ENCODE results near the gene PRKAG1. TPM values are rescaled to one million over a fixed set of nuclear protein-coding genes. Genes with fewer than 3 reads are reported as not detected.

Gene PRKAG1
- total and polyA plus RNA-seq, 2 donors (not counting 1 experiment from before 2014, with no cell fraction given) = 28.5 to 60.0 TPM

GRCh38 chr12:49054096-49054495 is 35.5 kb upstream of the PRKAG1 start:
- H3K4me3 ChIP-seq (ENCODE audit: control extremely low read depth in 1 of 5, extremely low read depth in 1 of 5, insufficient read depth in 1 of 5, low read depth in 2 of 5, low read length in 4 of 5) = no peak overlapping the region
- Mint-ChIP-seq H3K27ac (no peak overlapping the region), H3K27me3 (no peaks in the 10 kb centered on the region), H3K9me3 (ENCODE audit: insufficient read depth) (no peaks in the 10 kb centered on the region), H3K4me1 (peaks cover 46% of the 10 kb centered on the region), H3K4me3 (no peak overlapping the region)
- no peak overlapping the region for H2AFZ ChIP-seq (ENCODE audit: insufficient read depth, low read depth, low read length, poor library complexity, severe bottlenecking)
- CTCF ChIA-PET = interaction anchor here (0.6 to 2.2 kb wide), 7 partner anchors 10 to 200 kb away, joined by 3 to 16 read pairs (median 4); no protein-coding TSS in a partner anchor
- intact Hi-C loops (cut with micrococcal nuclease) = no loop called here
- H3K4me2 ChIP-seq (replicated peaks; ENCODE audit: low read depth, low read length, poor library complexity, severe bottlenecking) = no peak overlapping the region
- H3K9ac ChIP-seq (ENCODE audit: low read length) = no peak overlapping the region
- POLR2A ChIA-PET = no interaction called here
- H3K27me3 ChIP-seq (replicated peaks in 1 of 4; ENCODE audit: control extremely low read depth in 1 of 4, control insufficient read depth in 3 of 4, insufficient read depth in 4 of 4, low read length in 3 of 4) = no peaks in the 10 kb centered on the region
- H3K9me3 ChIP-seq (ENCODE audit: control extremely low read depth in 1 of 3, control insufficient read depth in 2 of 3, insufficient read depth in 1 of 3, low read length in 2 of 3) = no peaks in the 10 kb centered on the region
- peaks cover 98% of the 10 kb centered on the region for H4K20me1 ChIP-seq (ENCODE audit: control insufficient read depth, insufficient read depth, low read length, poor library complexity, severe bottlenecking)
- ATAC-seq (ENCODE audit: low read depth) = no peak
- no peak for DNase-seq
- H3K27ac ChIP-seq (ENCODE audit: low read length in 2 of 2) = no peak overlapping the region
- peaks cover 41 to 42% of the 10 kb centered on the region in 2 donors for H3K4me1 ChIP-seq (ENCODE audit: control insufficient read depth in 2 of 2, insufficient read depth in 2 of 2, low read length in 2 of 2)
- WGBS (ENCODE audit: insufficient coverage) = 92% methylated on average over 3 of the region's 5 CpGs
- H3K36me3 ChIP-seq (replicated peaks in 1 of 2; ENCODE audit: control extremely low read depth in 1 of 2, control insufficient read depth in 1 of 2, extremely low read depth in 1 of 2, insufficient read depth in 2 of 2, low read length in 1 of 2) = peaks cover 0 to 61% of the 10 kb centered on the region in 2 experiments
- peaks cover 99% of the 10 kb centered on the region for H3K79me2 ChIP-seq (ENCODE audit: control insufficient read depth, insufficient read depth, low read length)
- TF ChIP-seq EZH2 (IDR thresholded peaks at IDR 0.05; ENCODE audit: borderline replicate concordance, insufficient read depth, low read depth, low read length, poor library complexity, severe bottlenecking) = no peak
- TF ChIP-seq CTCF (IDR thresholded peaks at IDR 0.05) = no peak

GRCh38 chr12:49052451-49053208 is 34.1 kb upstream of the PRKAG1 start:
- CTCF ChIA-PET = interaction anchor here (1.1 to 1.3 kb wide), 2 partner anchors 9 to 11 kb away, joined by 3 to 4 read pairs; no protein-coding TSS in a partner anchor
- Histone ChIP-seq H3K9ac (ENCODE audit: low read length) (no peak overlapping the region), H3K27me3 (replicated peaks in 1 of 4; ENCODE audit: control extremely low read depth in 1 of 4, control insufficient read depth in 3 of 4, insufficient read depth in 4 of 4, low read length in 3 of 4) (no peaks in the 10 kb centered on the region), H3K4me1 (ENCODE audit: control insufficient read depth in 2 of 2, insufficient read depth in 2 of 2, low read length in 2 of 2) (peaks cover 27 to 28% of the 10 kb centered on the region in 2 donors), H3K79me2 (ENCODE audit: control insufficient read depth, insufficient read depth, low read length) (peaks cover 96% of the 10 kb centered on the region), H3K36me3 (replicated peaks in 1 of 2; ENCODE audit: control extremely low read depth in 1 of 2, control insufficient read depth in 1 of 2, extremely low read depth in 1 of 2, insufficient read depth in 2 of 2, low read length in 1 of 2) (peaks cover 0 to 76% of the 10 kb centered on the region in 2 experiments), H4K20me1 (ENCODE audit: control insufficient read depth, insufficient read depth, low read length, poor library complexity, severe bottlenecking) (peaks cover 95% of the 10 kb centered on the region), H3K4me2 (replicated peaks; ENCODE audit: low read depth, low read length, poor library complexity, severe bottlenecking) (no peak overlapping the region), H3K9me3 (ENCODE audit: control extremely low read depth in 1 of 3, control insufficient read depth in 2 of 3, insufficient read depth in 1 of 3, low read length in 2 of 3) (no peaks in the 10 kb centered on the region), H2AFZ (ENCODE audit: insufficient read depth, low read depth, low read length, poor library complexity, severe bottlenecking) (no peak overlapping the region), H3K27ac (ENCODE audit: low read length in 2 of 2) (no peak overlapping the region), H3K4me3 (ENCODE audit: control extremely low read depth in 1 of 5, extremely low read depth in 1 of 5, insufficient read depth in 1 of 5, low read depth in 2 of 5, low read length in 4 of 5) (no peak overlapping the region)
- Mint-ChIP-seq H3K9me3 (ENCODE audit: insufficient read depth) (no peaks in the 10 kb centered on the region), H3K27me3 (no peaks in the 10 kb centered on the region), H3K27ac (no peak overlapping the region), H3K4me3 (no peak overlapping the region), H3K4me1 (peaks cover 32% of the 10 kb centered on the region)
- POLR2A ChIA-PET = no interaction called here
- intact Hi-C loops (cut with micrococcal nuclease) = no loop called here
- ATAC-seq (ENCODE audit: low read depth) = no peak
- WGBS (ENCODE audit: insufficient coverage) = 98% methylated on average over 13 of the region's 16 CpGs
- DNase-seq = no peak
- TF ChIP-seq CTCF (IDR thresholded peaks at IDR 0.05) (no peak), EZH2 (IDR thresholded peaks at IDR 0.05; ENCODE audit: borderline replicate concordance, insufficient read depth, low read depth, low read length, poor library complexity, severe bottlenecking) (no peak)

Measured in B cell (primary cell).